ENCODE data around the gene RNF103. TPM values are rescaled to one million over a fixed set of nuclear protein-coding genes. Genes with fewer than 3 reads are reported as not detected.
A peak's percentile ranks its signal among the peaks of the same experiment; 100 is the strongest.

RNF103 gene
- total and polyA plus RNA-seq, 2 of the 13 experiments (the other 11 are each of a cell fraction or from before 2014, with no cell fraction given), result 19.8 to 21.1 TPM

- TF ChIP-seq ZNF546 (CRISPR knock-in tag; conservative IDR thresholded peaks at IDR 0.05) (0 out of 2 replicates have a peak, but pooled peaks have one; percentile 64), ETS1 (CRISPR knock-in tag; IDR thresholded peaks at IDR 0.05) (no peak), FLYWCH1 (CRISPR knock-in tag; IDR thresholded peaks at IDR 0.05) (no peak), ZNF33A (CRISPR knock-in tag; IDR thresholded peaks at IDR 0.05; ENCODE audit: borderline replicate concordance) (no peak), ZNF503 (CRISPR knock-in tag; IDR thresholded peaks at IDR 0.05) (peak; percentile 55; the same call in 1 of the 2 replicates), ZNF18 (CRISPR knock-in tag; IDR thresholded peaks at IDR 0.05; ENCODE audit: insufficient replicate concordance) (no peak), FOXA1 (IDR thresholded peaks at IDR 0.05) (no peak), FOXA1 (CRISPR knock-in tag; IDR thresholded peaks at IDR 0.05) (peak; percentile 52; the same call in 1 of the 2 replicates), CBX2 (IDR thresholded peaks at IDR 0.05; ENCODE audit: low read depth, low read length) (no peak), CBX2 (CRISPR knock-in tag; IDR thresholded peaks at IDR 0.05; ENCODE audit: low read depth) (no peak), ZBTB39 (CRISPR knock-in tag; IDR thresholded peaks at IDR 0.05) (no peak), ZBTB21 (CRISPR knock-in tag; IDR thresholded peaks at IDR 0.05) (no peak), FOXO4 (CRISPR knock-in tag; conservative IDR thresholded peaks at IDR 0.05) (no peak), RFXAP (CRISPR knock-in tag; IDR thresholded peaks at IDR 0.05; ENCODE audit: borderline replicate concordance) (peak; percentile 65; the same call in 1 of the 2 replicates), GTF2F1 (IDR thresholded peaks at IDR 0.05; ENCODE audit: low read length) (peak; percentile 56; the same call in 1 of the 2 replicates), ZNF20 (CRISPR knock-in tag; IDR thresholded peaks at IDR 0.05) (no peak), SYNCRIP (IDR thresholded peaks at IDR 0.05; ENCODE audit: insufficient read depth, low read depth, low read length) (no peak), ZFP90 (CRISPR knock-in tag; IDR thresholded peaks at IDR 0.05; ENCODE audit: borderline replicate concordance) (peak; percentile 58), NCOA1 (CRISPR knock-in tag; IDR thresholded peaks at IDR 0.05) (no peak), DNMT1 (CRISPR knock-in tag; IDR thresholded peaks at IDR 0.05) (no peak), SP1 (IDR thresholded peaks at IDR 0.05) (no peak), SP1 (CRISPR knock-in tag; IDR thresholded peaks at IDR 0.05) (peak; percentile 88), SNAI1 (CRISPR knock-in tag; IDR thresholded peaks at IDR 0.05; ENCODE audit: borderline replicate concordance) (peak; percentile 65)
Measured at GRCh38 chr2:86623494-86624266, at the start of gene RNF103 (continued).

All from HepG2 (cell line).